ENCODE data around the gene NAB1.

DNA sequence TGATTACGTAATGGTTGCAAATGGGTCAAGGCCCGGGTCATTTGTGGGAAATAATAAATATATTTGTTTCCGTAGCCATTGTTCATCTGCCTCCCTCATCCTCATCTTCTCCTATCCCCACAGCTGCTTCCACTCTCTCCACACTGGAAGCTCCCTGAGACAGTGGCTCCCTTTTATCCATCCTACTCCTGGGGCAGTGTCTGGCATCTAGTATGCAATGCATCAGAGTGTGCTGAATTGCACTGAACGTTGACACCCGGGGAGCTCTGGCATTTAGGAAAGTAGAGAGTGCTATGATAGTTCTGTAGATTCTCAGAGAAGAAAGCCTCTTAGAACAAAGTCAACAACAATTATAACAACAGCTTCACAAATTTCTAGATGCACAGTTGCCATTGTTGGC is 45.5 kb upstream of the NAB1 start:
- TF ChIP-seq, protein P1, sequence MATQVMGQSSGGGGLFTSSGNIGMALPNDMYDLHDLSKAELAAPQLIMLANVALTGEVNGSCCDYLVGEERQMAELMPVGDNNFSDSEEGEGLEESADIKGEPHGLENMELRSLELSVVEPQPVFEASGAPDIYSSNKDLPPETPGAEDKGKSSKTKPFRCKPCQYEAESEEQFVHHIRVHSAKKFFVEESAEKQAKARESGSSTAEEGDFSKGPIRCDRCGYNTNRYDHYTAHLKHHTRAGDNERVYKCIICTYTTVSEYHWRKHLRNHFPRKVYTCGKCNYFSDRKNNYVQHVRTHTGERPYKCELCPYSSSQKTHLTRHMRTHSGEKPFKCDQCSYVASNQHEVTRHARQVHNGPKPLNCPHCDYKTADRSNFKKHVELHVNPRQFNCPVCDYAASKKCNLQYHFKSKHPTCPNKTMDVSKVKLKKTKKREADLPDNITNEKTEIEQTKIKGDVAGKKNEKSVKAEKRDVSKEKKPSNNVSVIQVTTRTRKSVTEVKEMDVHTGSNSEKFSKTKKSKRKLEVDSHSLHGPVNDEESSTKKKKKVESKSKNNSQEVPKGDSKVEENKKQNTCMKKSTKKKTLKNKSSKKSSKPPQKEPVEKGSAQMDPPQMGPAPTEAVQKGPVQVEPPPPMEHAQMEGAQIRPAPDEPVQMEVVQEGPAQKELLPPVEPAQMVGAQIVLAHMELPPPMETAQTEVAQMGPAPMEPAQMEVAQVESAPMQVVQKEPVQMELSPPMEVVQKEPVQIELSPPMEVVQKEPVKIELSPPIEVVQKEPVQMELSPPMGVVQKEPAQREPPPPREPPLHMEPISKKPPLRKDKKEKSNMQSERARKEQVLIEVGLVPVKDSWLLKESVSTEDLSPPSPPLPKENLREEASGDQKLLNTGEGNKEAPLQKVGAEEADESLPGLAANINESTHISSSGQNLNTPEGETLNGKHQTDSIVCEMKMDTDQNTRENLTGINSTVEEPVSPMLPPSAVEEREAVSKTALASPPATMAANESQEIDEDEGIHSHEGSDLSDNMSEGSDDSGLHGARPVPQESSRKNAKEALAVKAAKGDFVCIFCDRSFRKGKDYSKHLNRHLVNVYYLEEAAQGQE (IDR thresholded peaks at IDR 0.05; ENCODE audit: unreplicated experiment), result no peak
- TF ChIP-seq CTCF (conservative IDR thresholded peaks at IDR 0.05; ENCODE audit: low read depth in 2 of 2), result no peak
- no peak for TF ChIP-seq EZH2phosphoT487 (IDR thresholded peaks at IDR 0.05; ENCODE audit: unreplicated experiment)
- TF ChIP-seq POLR2AphosphoS5 (IDR thresholded peaks at IDR 0.05; ENCODE audit: low read depth), result no peak
- no peak for TF ChIP-seq EZH2 (IDR thresholded peaks at IDR 0.05; ENCODE audit: low read depth, unreplicated experiment)
- TF ChIP-seq CREB1 (CRISPR knock-in tag; IDR thresholded peaks at IDR 0.05; ENCODE audit: low read depth), result no peak
- no peak for TF ChIP-seq ETS1 (IDR thresholded peaks at IDR 0.05)
- no peak for TF ChIP-seq JUNB (IDR thresholded peaks at IDR 0.05; ENCODE audit: unreplicated experiment)
- no peak for TF ChIP-seq ZNF331 (CRISPR knock-in tag; IDR thresholded peaks at IDR 0.05; ENCODE audit: low read depth)

Measured in GM23338 (cell line).